H9 (cell line): ENCODE measurements around the gene DCLK2. TPM values are rescaled to one million over a fixed set of nuclear protein-coding genes. Genes with fewer than 3 reads are reported as not detected.

Source experiments
- DNase-seq: peaks from one replicate; pipeline ENCODE4 v3.0.0-alpha.2; 2017
- H2AFZ ChIP-seq: one replicate; pipeline ENCODE4 v1.6.1; 2013; ENCODE audit warnings: mild to moderate bottlenecking, low read length, control low read depth, moderate library complexity
- H2AK5ac ChIP-seq: 2 replicates; pipeline ENCODE4 v1.6.1; 2013; ENCODE audit warnings: low read length, control low read depth, mixed read lengths; ENCODE audit not compliant: insufficient read length
- H2BK120ac ChIP-seq: one replicate; pipeline ENCODE4 v1.6.1; 2013; ENCODE audit warnings: low read depth, mild to moderate bottlenecking, low read length, control low read depth, inconsistent platforms; ENCODE audit not compliant: poor library complexity, severe bottlenecking
- H2BK12ac ChIP-seq: 2 replicates; pipeline ENCODE4 v1.6.1; 2013; ENCODE audit warnings: low read length, control low read depth, mixed read lengths, low read depth; ENCODE audit not compliant: insufficient read length
- H2BK15ac ChIP-seq: 2 replicates; pipeline ENCODE4 v1.6.1; 2013; ENCODE audit warnings: low read depth, low read length, control low read depth
- H2BK20ac ChIP-seq: one replicate; pipeline ENCODE4 v1.6.1; 2013; ENCODE audit warnings: low read depth, mild to moderate bottlenecking, low read length, control low read depth, inconsistent platforms; ENCODE audit not compliant: poor library complexity, severe bottlenecking
- H2BK5ac ChIP-seq: 2 replicates; pipeline ENCODE4 v1.6.1; 2013; ENCODE audit warnings: low read length, control low read depth, mixed read lengths; ENCODE audit not compliant: insufficient read length
- H3K14ac ChIP-seq: 2 replicates; pipeline ENCODE4 v1.6.1; 2013; ENCODE audit warnings: low read length, control low read depth; ENCODE audit not compliant: insufficient read depth
- H3K18ac ChIP-seq: 2 replicates; pipeline ENCODE4 v1.6.1; 2013; ENCODE audit warnings: low read depth, mild to moderate bottlenecking, mixed read lengths, low read length, control low read depth; ENCODE audit not compliant: insufficient read length
- H3K23ac ChIP-seq: 2 replicates; pipeline ENCODE4 v1.6.1; 2013; ENCODE audit warnings: low read length, control low read depth, mixed read lengths, low read depth; ENCODE audit not compliant: insufficient read length
- H3K23me2 ChIP-seq: 2 replicates; pipeline ENCODE4 v1.6.1; 2013; ENCODE audit warnings: low read depth, mild to moderate bottlenecking, mixed read lengths, low read length, control low read depth; ENCODE audit not compliant: insufficient read length, poor library complexity, severe bottlenecking
- H3K27ac ChIP-seq: 2 replicates; pipeline ENCODE4 v1.5.1; 2013; ENCODE audit warnings: low read length, control low read depth, mixed read lengths, low read depth; ENCODE audit not compliant: insufficient read length
- H3K27me3 ChIP-seq: 2 replicates; pipeline ENCODE4 v1.6.1; 2013; ENCODE audit warnings: low read length, control low read depth, inconsistent platforms; ENCODE audit not compliant: insufficient read depth
- H3K4ac ChIP-seq: 2 replicates; pipeline ENCODE4 v1.6.1; 2013; ENCODE audit warnings: low read depth, mild to moderate bottlenecking, control low read depth, inconsistent platforms, low read length, moderate library complexity
- H3K4me1 ChIP-seq: 2 replicates; pipeline ENCODE4 v1.6.1; 2013; ENCODE audit warnings: low read length, control low read depth, inconsistent platforms; ENCODE audit not compliant: insufficient read depth
- H3K4me2 ChIP-seq: 2 replicates; pipeline ENCODE4 v1.6.1; 2013; ENCODE audit warnings: low read length, control low read depth, mixed read lengths; ENCODE audit not compliant: insufficient read length, insufficient read depth
- H3K56ac ChIP-seq: 2 replicates; pipeline ENCODE4 v1.6.1; 2013; ENCODE audit warnings: low read depth, mild to moderate bottlenecking, mixed read lengths, low read length, control low read depth; ENCODE audit not compliant: insufficient read length
- H3K79me1 ChIP-seq: 2 replicates; pipeline ENCODE4 v1.6.1; 2013; ENCODE audit warnings: low read depth, mild to moderate bottlenecking, moderate library complexity, low read length, control low read depth, inconsistent platforms; ENCODE audit not compliant: insufficient read depth, poor library complexity, severe bottlenecking
- H3K79me2 ChIP-seq: 2 replicates; pipeline ENCODE4 v1.6.1; 2013; ENCODE audit warnings: low read length, control low read depth, inconsistent platforms; ENCODE audit not compliant: insufficient read depth
- H3K9ac ChIP-seq: 2 replicates; pipeline ENCODE4 v1.6.1; 2013; ENCODE audit warnings: low read length, control low read depth, mixed read lengths; ENCODE audit not compliant: insufficient read length; ENCODE audit errors: extremely low read depth
- H3K9me3 ChIP-seq: one replicate; pipeline ENCODE4 v1.6.1; 2013; ENCODE audit warnings: low read depth, low read length, inconsistent platforms; ENCODE audit not compliant: control insufficient read depth
- H3T11ph ChIP-seq: one replicate; pipeline ENCODE4 v1.6.1; 2013; ENCODE audit warnings: mild to moderate bottlenecking, low read length, control low read depth, inconsistent platforms
- H4K20me1 ChIP-seq: one replicate; pipeline ENCODE4 v1.6.1; 2013; ENCODE audit not compliant: control insufficient read depth, insufficient read length, insufficient read depth
- H4K5ac ChIP-seq: 2 replicates; pipeline ENCODE4 v1.6.1; 2013; ENCODE audit warnings: low read depth, mild to moderate bottlenecking, mixed read lengths, low read length, control low read depth; ENCODE audit not compliant: insufficient read length
- H4K8ac ChIP-seq: replicated peaks from 2 replicates; pipeline ENCODE4 v1.6.1; 2013; ENCODE audit warnings: low read length, control low read depth, mixed read lengths, low read depth; ENCODE audit not compliant: insufficient read length
- H4K91ac ChIP-seq: 2 replicates; pipeline ENCODE4 v1.6.1; 2013; ENCODE audit warnings: low read depth, mild to moderate bottlenecking, moderate library complexity, mixed read lengths, low read length, control low read depth; ENCODE audit not compliant: insufficient read length
- H3K27ac Mint-ChIP-seq, 3 experiments: 2 replicates in 2 of 3; 3 replicates in 1 of 3; pipeline ENCODE4 v1.8.0; 2020 to 2021; ENCODE audit warnings: mixed read lengths in 3 of 3, mild to moderate bottlenecking in 1 of 3, moderate library complexity in 1 of 3
- H3K27me3 Mint-ChIP-seq: 2 replicates; pipeline ENCODE4 v1.8.0; 2021; ENCODE audit warnings: low read depth, mild to moderate bottlenecking, moderate library complexity, mixed read lengths
- H3K36me3 Mint-ChIP-seq, 3 experiments: 2 replicates in 2 of 3; 3 replicates in 1 of 3; pipeline ENCODE4 v1.8.0; 2020 to 2021; ENCODE audit warnings: low read depth in 3 of 3, mixed read lengths in 3 of 3; ENCODE audit not compliant: insufficient read depth in 1 of 3
- H3K4me1 Mint-ChIP-seq, 2 experiments: 2 replicates each; pipeline ENCODE4 v1.8.0; 2020; ENCODE audit warnings: mixed read lengths in 2 of 2
- H3K4me3 Mint-ChIP-seq, 2 experiments: 2 replicates in 1 of 2; 3 replicates in 1 of 2; pipeline ENCODE4 v1.8.0; 2020 to 2021; ENCODE audit warnings: mild to moderate bottlenecking in 2 of 2, mixed read lengths in 2 of 2, moderate library complexity in 1 of 2
- H3K9me3 Mint-ChIP-seq, 2 experiments: 2 replicates in 1 of 2; 3 replicates in 1 of 2; pipeline ENCODE4 v1.8.0; 2020; ENCODE audit warnings: mild to moderate bottlenecking in 2 of 2, mixed read lengths in 2 of 2, moderate library complexity in 1 of 2
- WGBS: extraction: QIAGEN DNeasy Blood & Tissue Kit; methylation state at CpG from one replicate; pipeline ENCODE4 v1.1.7; 2013; ENCODE audit warnings: missing lambda C conversion rate, low lambda C conversion rate, mixed read lengths; ENCODE audit not compliant: insufficient read length; ENCODE audit errors: extremely low coverage; 5-methylcytosine and 5-hydroxymethylcytosine counted together
- total RNA-seq: library from RNA; stranded (reverse); gene quantifications from 2 replicates; pipeline ENCODE4 v1.2.1, GENCODE V29; 2021
- TF ChIP-seq, protein P1 (sequence below): fragments of 200-600 bp; sonication (generic); conservative IDR thresholded peaks from 3 replicates; pipeline ENCODE4 v1.8.0; 2021; ENCODE audit warnings: antibody characterized with exemption, mild to moderate bottlenecking

DCLK2 gene
- total RNA-seq, 1 experiment from 2014 or later = 0.33 TPM

DNA sequence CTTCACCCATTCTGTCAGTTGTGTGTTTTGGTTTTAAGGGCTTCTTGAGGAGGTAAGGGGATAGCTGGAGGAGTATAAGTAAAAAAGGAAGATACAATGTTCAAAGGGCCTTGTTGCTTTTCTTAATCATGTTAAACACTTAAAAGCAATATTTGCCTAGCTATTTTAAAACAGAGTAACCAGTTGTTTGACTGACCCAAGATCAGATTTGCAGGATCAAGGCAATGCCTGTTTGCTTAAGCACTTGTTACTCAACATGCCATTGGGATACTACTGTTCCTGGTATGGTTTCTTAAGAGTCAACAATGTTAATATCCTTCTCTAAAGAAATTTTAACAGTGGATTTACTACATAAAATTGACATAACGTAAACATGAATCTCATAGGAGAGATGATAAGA, 2.6 kb downstream of the DCLK2 start:
- no CpG with 5 or more reads among the region's 1 CpG for WGBS
- no peaks in the 10 kb centered on the region for H3K4me1 ChIP-seq
- no peak overlapping the region for H2AFZ ChIP-seq
- H3K4ac ChIP-seq = no peak overlapping the region
- H3K9ac ChIP-seq = no peak overlapping the region
- H3K4me2 ChIP-seq = no peak overlapping the region
- no peak overlapping the region for H2BK120ac ChIP-seq
- TF ChIP-seq, protein P1, sequence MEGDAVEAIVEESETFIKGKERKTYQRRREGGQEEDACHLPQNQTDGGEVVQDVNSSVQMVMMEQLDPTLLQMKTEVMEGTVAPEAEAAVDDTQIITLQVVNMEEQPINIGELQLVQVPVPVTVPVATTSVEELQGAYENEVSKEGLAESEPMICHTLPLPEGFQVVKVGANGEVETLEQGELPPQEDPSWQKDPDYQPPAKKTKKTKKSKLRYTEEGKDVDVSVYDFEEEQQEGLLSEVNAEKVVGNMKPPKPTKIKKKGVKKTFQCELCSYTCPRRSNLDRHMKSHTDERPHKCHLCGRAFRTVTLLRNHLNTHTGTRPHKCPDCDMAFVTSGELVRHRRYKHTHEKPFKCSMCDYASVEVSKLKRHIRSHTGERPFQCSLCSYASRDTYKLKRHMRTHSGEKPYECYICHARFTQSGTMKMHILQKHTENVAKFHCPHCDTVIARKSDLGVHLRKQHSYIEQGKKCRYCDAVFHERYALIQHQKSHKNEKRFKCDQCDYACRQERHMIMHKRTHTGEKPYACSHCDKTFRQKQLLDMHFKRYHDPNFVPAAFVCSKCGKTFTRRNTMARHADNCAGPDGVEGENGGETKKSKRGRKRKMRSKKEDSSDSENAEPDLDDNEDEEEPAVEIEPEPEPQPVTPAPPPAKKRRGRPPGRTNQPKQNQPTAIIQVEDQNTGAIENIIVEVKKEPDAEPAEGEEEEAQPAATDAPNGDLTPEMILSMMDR = no peak
- no peak overlapping the region for H2AK5ac ChIP-seq
- no peaks in the 10 kb centered on the region for H3K79me1 ChIP-seq
- no peak for DNase-seq
- no peaks in the 10 kb centered on the region for H3K23me2 ChIP-seq
- H3K56ac ChIP-seq = no peak overlapping the region
- H3K4me3 Mint-ChIP-seq = no peak overlapping the region
- no peaks in the 10 kb centered on the region for H3K79me2 ChIP-seq
- H4K8ac ChIP-seq = no peak overlapping the region
- H4K5ac ChIP-seq = no peak overlapping the region
- H3K27ac ChIP-seq = no peak overlapping the region
- H3K27ac Mint-ChIP-seq = no peak overlapping the region
- H3K4me1 Mint-ChIP-seq = peaks cover 5 to 8% of the 10 kb centered on the region in 2 experiments
- no peak overlapping the region for H4K91ac ChIP-seq
- H2BK20ac ChIP-seq = no peak overlapping the region
- H3K36me3 Mint-ChIP-seq = no peaks in the 10 kb centered on the region
- no peak overlapping the region for H3T11ph ChIP-seq
- peaks cover 12% of the 10 kb centered on the region; the same call in 1 of the 2 replicates for H3K27me3 ChIP-seq
- H2BK15ac ChIP-seq = no peak overlapping the region
- no peak overlapping the region for H3K23ac ChIP-seq
- no peaks in the 10 kb centered on the region; a peak in 1 of 5 replicates for H3K9me3 Mint-ChIP-seq
- no peak overlapping the region for H2BK5ac ChIP-seq
- H3K9me3 ChIP-seq = no peaks in the 10 kb centered on the region
- no peak overlapping the region for H3K18ac ChIP-seq
- H3K14ac ChIP-seq = no peak overlapping the region
- H2BK12ac ChIP-seq = no peak overlapping the region
- no peaks in the 10 kb centered on the region for H4K20me1 ChIP-seq
- H3K27me3 Mint-ChIP-seq = peaks cover 69% of the 10 kb centered on the region
